22Rv1 (cell line): ENCODE measurements around the gene SETSIP.

Source experiments
- CTCF ChIP-seq: fragments of 450-650 bp; IDR thresholded peaks from 2 replicates; pipeline ENCODE4 v1.5.1; 2017; ENCODE audit warnings: mild to moderate bottlenecking
- ZFX ChIP-seq: fragments of 450-650 bp; IDR thresholded peaks from 2 replicates; pipeline ENCODE4 v1.6.1; 2017; ENCODE audit warnings: antibody characterized with exemption, borderline replicate concordance

DNA sequence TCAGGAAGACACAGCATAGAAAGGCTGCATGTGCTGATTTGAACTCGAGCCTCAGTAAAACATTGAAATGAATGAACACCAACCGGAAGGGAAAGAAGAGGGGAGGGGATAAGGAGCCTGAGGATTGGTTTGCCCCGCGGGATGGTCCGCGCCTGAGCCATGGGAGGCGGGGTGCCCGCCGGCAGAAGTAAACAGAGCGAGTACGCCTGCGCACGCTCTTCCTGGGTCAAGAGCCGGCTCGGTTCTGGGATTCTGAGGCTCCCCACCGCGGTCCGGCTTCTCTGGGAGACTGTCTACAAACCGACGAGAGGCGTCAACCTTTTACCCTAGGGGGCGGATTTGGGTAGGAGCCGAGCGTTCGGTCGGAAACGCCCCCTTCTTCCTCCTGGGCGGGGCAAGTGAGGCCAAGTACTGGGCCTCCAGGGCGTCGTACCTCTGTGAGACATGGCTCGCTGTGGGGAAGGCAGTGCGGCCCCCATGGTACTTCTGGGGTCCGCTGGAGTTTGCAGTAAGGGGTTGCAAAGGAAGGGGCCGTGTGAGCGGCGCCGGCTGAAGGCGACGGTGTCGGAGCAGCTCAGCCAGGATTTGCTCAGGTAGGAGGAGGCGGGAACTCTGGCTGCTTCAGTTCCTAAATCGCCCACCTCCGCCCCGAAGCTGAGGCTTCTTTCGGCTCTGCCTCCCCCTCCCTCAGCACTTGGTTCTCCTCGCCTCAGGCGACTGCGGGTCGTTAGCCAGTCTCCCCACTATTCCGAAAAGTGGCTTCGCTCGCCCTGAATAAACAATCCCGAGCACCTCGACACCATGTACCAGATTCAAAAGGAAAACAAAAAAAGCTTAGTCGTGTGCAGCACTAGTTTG lies 5.1 kb upstream of the SETSIP start, which contains the start of gene BTBD8:
- TF ChIP-seq CTCF (no peak), ZFX (no peak)
